ENCODE data around the gene EXD3. TPM values are rescaled to one million over a fixed set of nuclear protein-coding genes. Genes with fewer than 3 reads are reported as not detected.

EXD3 gene
- total and polyA plus RNA-seq, 2 of the 4 experiments (the other 2 are of a cell fraction) = 1.1 to 7.4 TPM

GRCh38 chr9:137411260-137411644 is 11.7 kb downstream of the EXD3 start:
- dilution Hi-C loops (cut with HindIII; ENCODE audit: low sequenced_read_pairs, unreplicated experiment) = no loop called here
- peak overlapping the region; percentile 86 for H2AK5ac ChIP-seq (ENCODE audit: low read depth, low read length)
- no peak for ATAC-seq (ENCODE audit: low read depth)

More at GRCh38 chr9:137411260-137411644, 11.7 kb downstream of the EXD3 start:
- BruUV-seq (replicated peaks) = no TSS peak
- Histone ChIP-seq H3K4ac (ENCODE audit: low read depth, low read length) (peak overlapping the region; percentile 90), H3K4me1 (ENCODE audit: control insufficient read depth, insufficient read depth, low read length) (peaks cover 28% of the 10 kb centered on the region), H4K20me1 (ENCODE audit: insufficient read depth, low read length) (no peaks in the 10 kb centered on the region), H3K9me3 (ENCODE audit: control insufficient read depth, insufficient read depth, low read length) (no peaks in the 10 kb centered on the region), H2BK120ac (ENCODE audit: low read depth, low read length) (peak overlapping the region; percentile 73), H3K14ac (replicated peaks; ENCODE audit: low read depth, low read length) (peak overlapping the region; percentile 50), H3K27ac (ENCODE audit: insufficient read depth, low read length) (peak overlapping the region; percentile 66), H3K9me1 (ENCODE audit: insufficient read depth, low read length) (peaks cover 12% of the 10 kb centered on the region), H2AK9ac (replicated peaks; ENCODE audit: low read depth, low read length, poor library complexity) (peak overlapping the region; percentile 77), H2BK15ac (ENCODE audit: low read depth, low read length) (peak overlapping the region; percentile 49; the same call in 1 of the 3 replicates), H2BK5ac (ENCODE audit: low read depth, low read length, poor library complexity, severe bottlenecking) (peak overlapping the region; percentile 49), H3K79me1 (ENCODE audit: low read depth in 1 of 2, low read length in 2 of 2) (peaks cover 15 to 41% of the 10 kb centered on the region in 2 experiments; a peak in 3 of 4 replicates), H3K4me2 (ENCODE audit: low read depth, low read length) (peak overlapping the region; percentile 40; the same call in 1 of the 2 replicates), H3K56ac (ENCODE audit: extremely low read depth, insufficient read depth, low read length) (no peak overlapping the region), H4K5ac (ENCODE audit: low read depth, low read length) (peak overlapping the region; percentile 72), H2BK20ac (ENCODE audit: low read depth, low read length) (peak overlapping the region; percentile 80), H3K4me3 (ENCODE audit: insufficient read depth, low read depth, low read length) (no peak overlapping the region), H3K27me3 (ENCODE audit: control insufficient read depth, insufficient read depth, low read length) (no peaks in the 10 kb centered on the region), H3K36me3 (ENCODE audit: control insufficient read depth, insufficient read depth, low read length) (no peaks in the 10 kb centered on the region), H4K8ac (ENCODE audit: low read depth in 2 of 2, low read length in 2 of 2) (peak overlapping the region in 1 of 2 experiments; percentile 55; a peak in 2 of 4 replicates), H3K18ac (ENCODE audit: low read depth, low read length) (peak overlapping the region; percentile 56; the same call in 1 of the 2 replicates), H4K91ac (ENCODE audit: insufficient read depth, low read depth, low read length) (peak overlapping the region; percentile 88), H3K23ac (ENCODE audit: low read depth, low read length) (peak overlapping the region; percentile 31; the same call in 1 of the 2 replicates), H2AFZ (replicated peaks; ENCODE audit: low read length, poor library complexity) (peak overlapping the region; percentile 40), H3K9ac (ENCODE audit: low read depth, low read length) (no peak overlapping the region)
- CTCF ChIA-PET = no interaction called here
- in situ Hi-C loops (cut with MboI; ENCODE audit: low sequenced_read_pairs) = no loop called here
- POLR2A ChIA-PET (ENCODE audit: unreplicated experiment) = no interaction called here
- TF ChIP-seq RFX5 (IDR thresholded peaks at IDR 0.05; ENCODE audit: low read depth, low read length) = no peak
- TF ChIP-seq BHLHE40 (IDR thresholded peaks at IDR 0.05; ENCODE audit: low read depth, low read length) = no peak
- no peak for TF ChIP-seq NFE2L2 (IDR thresholded peaks at IDR 0.05; ENCODE audit: low read depth, low read length)
- no peak for TF ChIP-seq CEBPB (IDR thresholded peaks at IDR 0.05; ENCODE audit: low read depth, low read length)
- no peak for TF ChIP-seq RAD21 (IDR thresholded peaks at IDR 0.05; ENCODE audit: low read length)
- TF ChIP-seq RCOR1 (IDR thresholded peaks at IDR 0.05; ENCODE audit: insufficient replicate concordance, low read length) = no peak
- no peak for TF ChIP-seq MXI1 (IDR thresholded peaks at IDR 0.05; ENCODE audit: borderline replicate concordance, low read depth, low read length)
- no peak for TF ChIP-seq ELK1 (IDR thresholded peaks at IDR 0.05; ENCODE audit: borderline replicate concordance, low read depth, low read length)
- TF ChIP-seq POLR2A (IDR thresholded peaks at IDR 0.05; ENCODE audit: low read depth, low read length) = no peak
- no peak for TF ChIP-seq SMC3 (IDR thresholded peaks at IDR 0.05; ENCODE audit: low read depth, low read length)
- no peak for TF ChIP-seq FOS (IDR thresholded peaks at IDR 0.05; ENCODE audit: low read depth, low read length)
- no peak for TF ChIP-seq USF2 (IDR thresholded peaks at IDR 0.05; ENCODE audit: low read depth, low read length)
- TF ChIP-seq CTCF (conservative IDR thresholded peaks at IDR 0.05; ENCODE audit: low read depth, low read length) = no peak
- TF ChIP-seq MAZ (IDR thresholded peaks at IDR 0.05; ENCODE audit: borderline replicate concordance, low read depth, low read length) = no peak
- TF ChIP-seq MAFK (IDR thresholded peaks at IDR 0.05; ENCODE audit: low read depth, low read length) = no peak
- TF ChIP-seq CHD1 (IDR thresholded peaks at IDR 0.05; ENCODE audit: low read depth, low read length) = no peak
- WGBS, 2 experiments (ENCODE audit: extremely low coverage in 2 of 2, insufficient read length in 1 of 2) = 55% methylated on average over 7 of the region's 17 CpGs; no CpG with 5 or more reads in 1 of the 2 experiments
- intact Hi-C loops (cut with micrococcal nuclease) = no loop called here
- DNase-seq = no peak

Data from IMR-90 (cell line).